IgD-negative memory B cell (primary cell): ENCODE results near the gene TMPRSS3. TPM values are rescaled to one million over a fixed set of nuclear protein-coding genes. Genes with fewer than 3 reads are reported as not detected.

Experiments used
- H3K27ac Mint-ChIP-seq, 3 donors: one replicate each; pipeline ENCODE4 v1.8.0; 2020 to 2022; ENCODE audit warnings: mild to moderate bottlenecking in 3 of 3, mixed read lengths in 3 of 3, moderate library complexity in 1 of 3
- H3K27me3 Mint-ChIP-seq: one replicate; pipeline ENCODE4 v1.8.0; 2021; ENCODE audit warnings: mixed read lengths
- H3K36me3 Mint-ChIP-seq: one replicate; pipeline ENCODE4 v1.8.0; 2020; ENCODE audit warnings: mild to moderate bottlenecking, mixed read lengths
- H3K4me1 Mint-ChIP-seq, 3 donors: one replicate each; pipeline ENCODE4 v1.8.0; 2020 to 2022; ENCODE audit warnings: mixed read lengths in 3 of 3, mild to moderate bottlenecking in 1 of 3
- H3K4me3 Mint-ChIP-seq, 4 donors: one replicate each; pipeline ENCODE4 v1.8.0; 2020 to 2022; ENCODE audit warnings: mild to moderate bottlenecking in 4 of 4, mixed read lengths in 4 of 4, moderate library complexity in 3 of 4
- H3K9me3 Mint-ChIP-seq, 3 donors: one replicate each; pipeline ENCODE4 v1.8.0; 2020 to 2021; ENCODE audit warnings: mixed read lengths in 3 of 3, mild to moderate bottlenecking in 1 of 3
- polyA plus RNA-seq: library from polyadenylated mRNA; unstranded; fragments of 300-500 nt; fragmentation: Illumina TruSeq; gene quantifications from one replicate; pipeline ENCODE4 v1.2.3, GENCODE V29; 2021

Gene TMPRSS3
- polyA plus RNA-seq, 1 donor from 2014 or later, result not detected

DNA sequence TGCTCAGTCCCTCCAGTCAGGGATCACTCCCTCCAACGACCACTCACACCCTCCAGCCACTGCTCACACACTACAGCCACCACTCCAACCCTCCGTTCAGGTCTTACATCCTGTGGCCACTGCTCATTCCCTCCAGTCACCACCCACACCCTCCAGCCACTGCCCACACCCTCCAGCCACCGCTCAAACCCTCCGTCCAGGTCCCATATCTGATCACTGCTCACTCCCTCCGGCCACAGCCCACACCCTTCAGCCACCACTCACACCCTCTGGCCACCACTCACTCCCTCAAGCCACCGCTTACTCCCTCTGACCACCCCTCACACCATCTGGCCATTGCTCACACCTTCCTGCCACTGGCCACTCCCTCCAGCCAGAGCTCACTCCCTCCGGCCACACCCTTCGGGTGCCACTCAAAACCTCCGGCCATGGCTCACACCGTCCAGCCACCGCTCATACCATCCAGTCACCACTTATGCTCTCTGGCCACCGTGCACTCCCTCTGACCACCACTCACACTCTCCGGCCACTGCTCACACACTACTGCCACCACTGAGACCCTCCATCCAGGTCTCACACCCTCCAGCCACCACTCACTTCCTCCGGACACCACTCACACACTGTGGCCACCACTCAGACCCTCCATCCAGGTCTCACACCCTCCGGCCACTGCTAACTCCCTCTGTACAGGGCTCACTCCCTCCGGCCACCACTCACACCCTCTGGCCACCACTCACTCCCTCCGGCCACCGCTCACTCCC, 24.8 kb downstream of the TMPRSS3 start:
- H3K27ac Mint-ChIP-seq, result no peak overlapping the region
- no peaks in the 10 kb centered on the region for H3K36me3 Mint-ChIP-seq
- no peaks in the 10 kb centered on the region for H3K9me3 Mint-ChIP-seq
- H3K27me3 Mint-ChIP-seq, result peaks cover 8% of the 10 kb centered on the region
- H3K4me3 Mint-ChIP-seq, result no peak overlapping the region
- H3K4me1 Mint-ChIP-seq, result no peaks in the 10 kb centered on the region

DNA sequence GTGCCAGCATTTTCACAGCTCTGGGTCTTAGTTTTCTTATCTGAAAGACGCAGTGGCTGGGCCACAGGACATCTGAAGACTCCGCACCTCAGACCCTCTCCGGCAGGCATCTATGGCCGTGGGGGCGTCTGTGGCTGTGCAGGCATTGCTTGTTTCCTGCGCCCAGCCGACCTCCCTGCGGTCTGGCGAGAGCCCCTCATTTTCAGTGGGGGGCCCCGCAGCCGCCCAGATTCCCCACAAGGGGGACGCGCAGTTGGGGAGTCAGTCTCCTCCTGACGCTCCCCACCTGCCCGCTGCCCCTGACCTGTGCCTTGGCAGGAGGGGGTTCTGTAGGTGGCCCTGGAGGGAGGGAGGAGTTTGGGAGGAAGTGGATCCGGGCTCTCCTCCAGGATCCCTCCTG, 26.0 kb downstream of the TMPRSS3 start:
- H3K4me1 Mint-ChIP-seq, result no peaks in the 10 kb centered on the region

DNA sequence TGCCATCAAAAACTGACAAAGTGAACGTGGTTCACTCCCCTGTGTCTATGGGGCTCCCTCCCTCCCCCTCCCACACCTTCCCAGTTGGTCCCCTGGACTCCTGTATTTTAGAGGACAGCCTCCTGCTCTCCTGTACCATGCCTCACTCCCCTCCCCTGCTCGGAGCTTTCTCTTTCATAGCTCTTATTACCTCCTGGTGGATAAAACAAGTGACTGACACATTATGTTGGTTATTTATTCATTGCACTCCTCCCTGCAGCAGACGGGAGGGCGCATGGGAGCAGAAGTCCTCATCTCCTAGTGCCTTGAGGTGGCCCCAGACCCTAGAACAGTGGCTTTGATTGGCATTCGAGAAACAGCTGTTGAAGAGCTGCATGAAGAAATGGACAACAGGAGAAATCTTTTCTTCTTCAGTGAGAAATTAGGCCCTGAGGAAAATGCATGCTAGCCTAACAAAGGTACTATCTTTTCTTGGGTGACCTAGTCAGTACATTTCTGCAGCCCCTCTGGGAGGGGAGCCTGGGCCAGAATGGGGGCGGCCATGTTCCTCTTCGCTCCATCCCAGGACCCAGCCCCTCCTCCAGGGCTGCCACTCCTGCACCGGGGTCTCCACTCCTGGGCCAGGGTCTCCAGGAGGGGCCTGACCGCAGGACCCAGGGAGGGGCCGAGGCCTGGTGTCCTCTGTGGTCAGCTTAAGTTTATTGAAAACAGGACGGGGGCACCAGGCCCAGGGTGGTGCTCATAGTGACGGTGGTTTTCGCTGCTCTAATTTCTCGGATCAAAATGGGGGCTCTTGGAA, 28.3 kb downstream of the TMPRSS3 start:
- H3K4me1 Mint-ChIP-seq, result peaks cover 0 to 3% (median 0%) of the 10 kb centered on the region in 3 donors
- H3K4me3 Mint-ChIP-seq, result no peak overlapping the region
- peak overlapping the region in 1 of 3 donors; percentile 11 for H3K27ac Mint-ChIP-seq
- H3K9me3 Mint-ChIP-seq, result no peaks in the 10 kb centered on the region
- H3K36me3 Mint-ChIP-seq, result no peaks in the 10 kb centered on the region
- peaks cover 20% of the 10 kb centered on the region for H3K27me3 Mint-ChIP-seq

More for the DNA sequence above, 26.0 kb downstream of the TMPRSS3 start:
- peaks cover 8% of the 10 kb centered on the region for H3K27me3 Mint-ChIP-seq
- H3K4me3 Mint-ChIP-seq, result no peak overlapping the region
- no peaks in the 10 kb centered on the region for H3K9me3 Mint-ChIP-seq
- no peak overlapping the region for H3K27ac Mint-ChIP-seq
- H3K36me3 Mint-ChIP-seq, result no peaks in the 10 kb centered on the region

DNA sequence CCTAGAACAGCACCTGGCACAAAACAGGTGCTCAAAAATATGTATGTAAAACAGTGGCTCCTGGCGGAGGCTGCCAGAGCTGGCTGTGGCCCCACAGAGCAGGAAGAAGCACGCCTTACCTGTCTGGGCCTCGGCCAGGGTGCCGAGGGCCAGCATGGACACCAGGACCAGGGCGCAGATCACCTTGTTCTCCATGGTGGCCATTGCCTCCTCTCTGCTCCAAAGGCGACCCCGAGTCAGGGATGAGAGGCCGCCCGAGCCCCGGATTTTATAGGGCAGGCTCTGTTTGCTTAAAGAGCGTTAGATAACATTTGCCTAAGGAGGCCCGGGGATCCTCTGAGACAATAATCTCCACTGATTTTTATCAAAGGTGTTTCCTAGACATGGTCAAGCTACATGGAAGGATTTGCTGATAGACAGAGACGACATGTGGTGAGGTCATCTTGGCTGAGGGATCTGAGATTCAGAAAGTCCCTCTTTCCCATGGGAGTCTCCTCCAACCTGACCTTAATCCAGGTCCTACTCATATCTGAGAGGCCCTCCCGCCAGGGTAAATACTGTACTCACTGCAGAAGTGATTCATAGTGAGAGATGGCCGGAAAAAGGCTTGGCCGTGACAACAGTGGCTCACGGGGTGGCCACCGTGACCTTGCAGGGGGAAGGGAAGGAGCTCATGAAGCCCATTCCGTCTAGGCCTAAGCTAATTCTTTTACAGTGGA, 29.4 kb downstream of the TMPRSS3 start, which contains the start of gene TFF1:
TFF1 (minus strand) TSS at position 244 of the 719 bp plus-strand sequence; CDS start at position 204, 40 bp downstream.
- H3K9me3 Mint-ChIP-seq, result no peaks in the 10 kb centered on the region
- H3K4me1 Mint-ChIP-seq, result peaks cover 0 to 9% (median 3%) of the 10 kb centered on the region in 3 donors
- H3K27me3 Mint-ChIP-seq, result peaks cover 25% of the 10 kb centered on the region
- peak within 1 kb of the TSS in 1 of 3 donors; percentile 11 for H3K27ac Mint-ChIP-seq
- no peak within 1 kb of the TSS for H3K4me3 Mint-ChIP-seq
- H3K36me3 Mint-ChIP-seq, result no peaks in the 10 kb centered on the region

DNA sequence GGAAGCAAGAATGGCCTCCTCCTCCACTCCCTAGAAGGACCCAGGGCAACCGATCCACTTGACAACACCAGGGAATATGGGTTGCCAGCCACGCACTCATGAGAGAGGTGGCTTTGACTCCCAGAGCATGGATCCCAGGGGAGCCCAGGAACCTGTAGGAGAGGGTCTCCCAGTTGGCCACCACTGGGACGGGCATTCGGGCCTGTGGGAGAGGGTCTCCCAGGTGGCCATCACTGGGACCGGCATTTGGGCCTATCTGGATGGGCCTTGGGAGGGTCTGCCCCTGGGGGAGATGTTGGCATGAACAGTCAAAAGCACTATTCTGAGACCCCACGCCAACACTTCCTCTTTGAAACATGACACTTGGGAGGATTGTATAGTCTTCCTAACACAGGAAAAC, 30.1 kb downstream of the TMPRSS3 start:
- Mint-ChIP-seq H3K4me3 (no peak overlapping the region), H3K9me3 (no peaks in the 10 kb centered on the region), H3K4me1 (peaks cover 0 to 9% (median 3%) of the 10 kb centered on the region in 3 donors), H3K36me3 (no peaks in the 10 kb centered on the region), H3K27me3 (peaks cover 24% of the 10 kb centered on the region), H3K27ac (no peak overlapping the region)

DNA sequence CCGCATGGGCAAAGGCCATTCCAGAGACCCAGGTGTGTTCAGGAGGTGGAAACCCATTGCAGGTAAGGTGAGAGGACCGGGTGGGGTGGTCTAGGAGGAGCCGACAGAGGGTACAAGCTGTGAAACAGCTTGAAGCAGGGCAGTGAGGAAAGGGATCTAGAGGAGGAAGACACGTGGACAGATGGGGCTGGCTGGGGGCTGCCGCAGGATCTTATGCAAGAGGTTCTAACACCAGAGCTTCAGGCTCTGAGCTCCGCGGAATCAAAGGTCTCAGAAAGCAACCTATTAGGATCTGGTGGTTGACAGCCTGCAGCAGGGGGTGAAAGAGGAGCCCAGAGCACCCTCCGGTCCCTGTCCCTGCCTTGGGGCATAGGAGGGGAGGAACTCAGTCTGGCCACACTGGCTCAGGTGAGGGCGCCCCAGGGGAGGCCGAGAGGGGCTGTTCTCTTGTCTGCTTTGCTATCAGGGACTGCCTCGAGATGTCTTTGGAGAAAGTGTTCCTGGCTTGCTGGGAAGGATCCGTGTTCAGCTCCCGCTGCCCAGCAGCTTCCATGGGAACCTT, 31.5 kb downstream of the TMPRSS3 start:
- H3K4me3 Mint-ChIP-seq, result no peak overlapping the region
- H3K27ac Mint-ChIP-seq, result no peak overlapping the region
- H3K4me1 Mint-ChIP-seq, result peaks cover 0 to 9% (median 3%) of the 10 kb centered on the region in 3 donors
- peaks cover 23% of the 10 kb centered on the region for H3K27me3 Mint-ChIP-seq
- H3K36me3 Mint-ChIP-seq, result no peaks in the 10 kb centered on the region
- no peaks in the 10 kb centered on the region for H3K9me3 Mint-ChIP-seq

DNA sequence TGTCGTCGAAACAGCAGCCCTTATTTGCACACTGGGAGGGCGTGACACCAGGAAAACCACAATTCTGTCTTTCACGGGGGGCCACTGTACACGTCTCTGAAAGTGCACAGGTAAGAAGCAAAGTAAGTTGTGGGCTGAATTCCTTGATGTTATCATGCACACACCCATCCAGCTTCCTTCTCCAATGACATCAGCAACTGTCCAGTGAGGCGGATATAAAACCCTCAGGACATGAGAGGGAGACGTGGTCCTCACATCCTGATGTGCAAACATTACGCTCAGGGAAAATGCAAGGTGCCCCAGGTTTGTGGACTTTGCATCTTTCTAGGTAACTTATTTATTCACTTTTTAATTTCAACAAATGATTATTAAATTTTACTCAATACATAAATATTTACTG, 32.5 kb downstream of the TMPRSS3 start:
- Mint-ChIP-seq H3K27ac (no peak overlapping the region), H3K9me3 (no peaks in the 10 kb centered on the region), H3K27me3 (peaks cover 30% of the 10 kb centered on the region), H3K4me1 (peaks cover 0 to 9% (median 3%) of the 10 kb centered on the region in 3 donors), H3K36me3 (no peaks in the 10 kb centered on the region), H3K4me3 (no peak overlapping the region)

DNA sequence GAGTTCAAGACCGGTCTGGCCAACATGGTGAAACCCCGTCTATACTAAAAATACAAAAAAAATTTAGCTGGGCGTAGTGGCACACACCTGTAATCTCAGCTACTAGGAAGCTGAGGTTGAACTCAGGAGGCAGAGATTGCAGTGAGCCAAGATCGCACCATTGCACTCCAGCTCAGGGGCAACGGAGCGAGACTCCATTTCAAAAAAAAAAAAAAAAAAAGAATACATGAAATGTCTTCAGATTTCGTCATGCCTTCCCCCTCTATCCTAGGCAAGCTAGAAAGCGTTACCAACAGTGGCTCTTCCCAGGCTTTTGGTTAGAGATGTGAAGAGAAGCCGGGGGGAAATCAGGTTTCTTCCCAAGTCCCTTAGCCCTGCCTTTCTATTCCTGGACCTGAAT, 33.2 kb downstream of the TMPRSS3 start:
- H3K4me3 Mint-ChIP-seq, result peak overlapping the region in 2 of 4 donors; percentile 58 to 66
- H3K27me3 Mint-ChIP-seq, result peaks cover 30% of the 10 kb centered on the region
- no peaks in the 10 kb centered on the region for H3K36me3 Mint-ChIP-seq
- H3K4me1 Mint-ChIP-seq, result peaks cover 0 to 9% (median 3%) of the 10 kb centered on the region in 3 donors
- no peaks in the 10 kb centered on the region for H3K9me3 Mint-ChIP-seq
- H3K27ac Mint-ChIP-seq, result no peak overlapping the region

DNA sequence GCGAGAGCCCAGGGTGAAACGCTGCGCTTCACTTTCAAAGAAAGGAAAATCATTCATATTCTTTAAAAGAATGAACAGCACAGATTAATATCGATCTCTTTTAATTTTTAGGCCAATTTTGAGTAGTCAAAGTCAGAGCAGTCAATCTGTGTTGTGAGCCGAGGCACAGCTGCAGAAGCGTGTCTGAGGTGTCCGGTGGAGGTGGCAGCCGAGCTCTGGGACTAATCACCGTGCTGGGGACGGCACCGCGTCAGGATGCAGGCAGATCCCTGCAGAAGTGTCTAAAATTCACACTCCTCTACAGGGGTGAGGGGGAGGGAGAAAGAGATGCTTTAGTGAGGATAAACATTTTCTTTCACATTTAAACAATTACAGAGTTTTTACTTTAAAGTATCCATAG, 33.7 kb downstream of the TMPRSS3 start:
- Mint-ChIP-seq H3K4me3 (no peak overlapping the region), H3K36me3 (no peaks in the 10 kb centered on the region), H3K4me1 (peaks cover 0 to 9% (median 3%) of the 10 kb centered on the region in 3 donors), H3K27ac (no peak overlapping the region), H3K27me3 (peaks cover 28% of the 10 kb centered on the region), H3K9me3 (peaks cover 0 to 4% (median 0%) of the 10 kb centered on the region in 3 donors)

DNA sequence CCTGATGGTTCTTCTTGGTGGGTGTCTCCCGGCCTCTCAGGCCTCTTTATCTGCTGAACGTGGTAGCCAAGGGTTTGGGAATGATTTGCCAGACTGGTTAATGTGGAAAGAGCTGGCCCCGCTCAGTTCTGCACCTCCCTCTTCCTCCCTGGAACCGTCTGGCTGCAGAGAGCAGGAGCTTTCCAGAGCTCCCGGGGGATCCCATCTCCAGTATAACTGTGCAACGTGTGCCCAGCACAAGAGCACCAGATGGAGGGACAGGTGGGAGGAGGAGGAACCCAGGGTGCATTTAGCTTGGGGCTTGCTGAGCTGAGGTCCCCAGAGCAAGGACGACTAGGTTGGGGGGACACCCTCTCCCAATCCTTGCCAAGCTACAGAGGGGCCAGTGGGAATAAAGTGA, 34.6 kb downstream of the TMPRSS3 start:
- Mint-ChIP-seq H3K9me3 (peaks cover 0 to 8% (median 0%) of the 10 kb centered on the region in 3 donors), H3K27ac (no peak overlapping the region), H3K36me3 (no peaks in the 10 kb centered on the region), H3K27me3 (peaks cover 36% of the 10 kb centered on the region), H3K4me3 (no peak overlapping the region), H3K4me1 (peaks cover 0 to 9% (median 3%) of the 10 kb centered on the region in 3 donors)

DNA sequence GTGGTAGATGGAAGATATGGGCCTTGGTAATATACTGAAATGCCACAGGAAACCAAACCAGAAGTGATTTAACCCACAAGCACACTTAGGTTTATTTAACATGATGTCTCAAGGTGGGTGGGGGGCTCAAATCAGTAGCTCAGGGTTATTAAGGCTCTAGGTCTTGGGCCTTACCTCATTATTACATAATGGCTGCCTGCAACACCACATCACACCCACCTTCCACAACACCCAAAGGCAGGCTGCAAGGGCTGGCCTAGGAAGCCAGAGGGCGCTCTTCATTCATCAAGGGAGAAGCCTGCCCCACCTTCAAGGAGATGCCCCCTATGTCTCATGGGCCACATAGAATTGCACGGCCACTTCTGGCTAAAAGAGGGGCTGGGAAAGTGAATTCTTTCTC, 35.5 kb downstream of the TMPRSS3 start:
- Mint-ChIP-seq H3K9me3 (peaks cover 0 to 14% (median 0%) of the 10 kb centered on the region in 3 donors), H3K36me3 (no peaks in the 10 kb centered on the region), H3K4me1 (peaks cover 0 to 9% (median 3%) of the 10 kb centered on the region in 3 donors), H3K27me3 (peaks cover 38% of the 10 kb centered on the region), H3K4me3 (no peak overlapping the region), H3K27ac (no peak overlapping the region)

DNA sequence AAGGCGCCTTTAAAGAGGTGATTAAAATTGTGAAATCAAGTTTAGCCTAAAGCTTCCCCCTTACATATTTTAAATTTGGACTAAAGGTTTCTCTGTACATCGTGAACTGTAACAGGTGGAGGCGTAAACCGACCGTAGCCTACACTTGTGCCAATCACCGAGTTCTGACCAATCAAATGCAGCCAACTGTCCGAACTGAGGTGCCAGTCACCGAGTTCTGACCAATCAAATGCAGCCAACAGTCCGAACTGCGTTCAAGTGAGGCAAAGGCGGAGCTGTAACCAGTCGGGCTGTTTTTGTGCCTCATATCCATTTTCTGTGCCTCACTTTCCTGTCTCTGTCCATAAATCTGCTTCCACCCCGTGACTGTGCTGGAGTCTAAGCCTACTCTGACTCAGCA, 36.9 kb downstream of the TMPRSS3 start:
- Mint-ChIP-seq H3K36me3 (peaks cover 3% of the 10 kb centered on the region), H3K27me3 (peaks cover 35% of the 10 kb centered on the region), H3K9me3 (peaks cover 3 to 28% (median 4%) of the 10 kb centered on the region in 3 donors), H3K4me3 (no peak overlapping the region), H3K27ac (no peak overlapping the region), H3K4me1 (peaks cover 0 to 9% (median 3%) of the 10 kb centered on the region in 3 donors)

DNA sequence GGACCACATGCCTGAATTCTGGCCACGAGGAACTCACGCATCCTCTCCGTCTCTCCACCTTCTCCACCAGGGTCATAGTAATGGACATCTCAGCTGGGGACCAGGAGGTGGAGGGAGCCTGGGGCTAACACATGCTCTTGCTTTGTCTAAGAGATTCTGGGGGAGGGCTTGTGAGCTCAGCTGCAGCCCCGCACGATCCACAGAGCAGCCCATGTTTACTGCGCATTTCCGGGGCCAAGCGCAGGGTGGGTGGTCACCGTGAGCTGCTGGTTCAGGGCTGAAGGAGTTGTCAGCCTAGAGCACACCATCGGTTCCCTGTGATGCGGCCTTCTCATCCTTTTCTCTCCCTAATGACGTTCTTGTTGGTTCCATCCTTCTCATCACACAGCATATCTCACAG, 37.6 kb downstream of the TMPRSS3 start:
- H3K27me3 Mint-ChIP-seq, result peaks cover 40% of the 10 kb centered on the region

DNA sequence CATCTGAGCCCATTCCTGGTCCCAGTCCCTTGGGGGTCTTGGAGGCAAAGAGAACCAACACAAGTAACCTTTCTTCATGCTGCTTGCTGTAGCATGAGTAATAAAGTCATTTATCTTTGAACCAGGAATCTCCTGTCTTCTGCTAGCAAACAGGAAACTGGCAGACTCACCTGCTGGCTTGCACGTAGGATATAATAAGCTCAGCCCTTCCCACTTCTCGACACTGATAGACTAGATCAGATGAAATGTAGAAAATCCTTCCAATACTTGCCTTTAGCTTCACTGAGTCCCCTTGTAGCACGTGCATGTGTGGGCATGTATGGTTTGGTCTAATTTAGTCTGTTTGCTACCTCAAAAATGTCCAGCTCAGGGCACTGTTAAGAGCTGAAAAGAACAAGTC, 38.5 kb downstream of the TMPRSS3 start:
- Mint-ChIP-seq H3K27ac (no peak overlapping the region), H3K9me3 (peaks cover 3 to 35% (median 7%) of the 10 kb centered on the region in 3 donors), H3K4me1 (peaks cover 0 to 5% (median 3%) of the 10 kb centered on the region in 3 donors), H3K27me3 (peaks cover 38% of the 10 kb centered on the region), H3K4me3 (no peak overlapping the region), H3K36me3 (peaks cover 3% of the 10 kb centered on the region)

More for the DNA sequence above, 37.6 kb downstream of the TMPRSS3 start:
- H3K4me1 Mint-ChIP-seq, result peaks cover 0 to 11% (median 3%) of the 10 kb centered on the region in 3 donors
- no peak overlapping the region for H3K27ac Mint-ChIP-seq
- peaks cover 3% of the 10 kb centered on the region for H3K36me3 Mint-ChIP-seq
- H3K9me3 Mint-ChIP-seq, result peaks cover 3 to 34% (median 7%) of the 10 kb centered on the region in 3 donors
- no peak overlapping the region for H3K4me3 Mint-ChIP-seq
